ENCODE results near the gene PPP2R2D.
A peak's percentile ranks its signal among the peaks of the same experiment; 100 is the strongest.

The PPP2R2D gene

DNA sequence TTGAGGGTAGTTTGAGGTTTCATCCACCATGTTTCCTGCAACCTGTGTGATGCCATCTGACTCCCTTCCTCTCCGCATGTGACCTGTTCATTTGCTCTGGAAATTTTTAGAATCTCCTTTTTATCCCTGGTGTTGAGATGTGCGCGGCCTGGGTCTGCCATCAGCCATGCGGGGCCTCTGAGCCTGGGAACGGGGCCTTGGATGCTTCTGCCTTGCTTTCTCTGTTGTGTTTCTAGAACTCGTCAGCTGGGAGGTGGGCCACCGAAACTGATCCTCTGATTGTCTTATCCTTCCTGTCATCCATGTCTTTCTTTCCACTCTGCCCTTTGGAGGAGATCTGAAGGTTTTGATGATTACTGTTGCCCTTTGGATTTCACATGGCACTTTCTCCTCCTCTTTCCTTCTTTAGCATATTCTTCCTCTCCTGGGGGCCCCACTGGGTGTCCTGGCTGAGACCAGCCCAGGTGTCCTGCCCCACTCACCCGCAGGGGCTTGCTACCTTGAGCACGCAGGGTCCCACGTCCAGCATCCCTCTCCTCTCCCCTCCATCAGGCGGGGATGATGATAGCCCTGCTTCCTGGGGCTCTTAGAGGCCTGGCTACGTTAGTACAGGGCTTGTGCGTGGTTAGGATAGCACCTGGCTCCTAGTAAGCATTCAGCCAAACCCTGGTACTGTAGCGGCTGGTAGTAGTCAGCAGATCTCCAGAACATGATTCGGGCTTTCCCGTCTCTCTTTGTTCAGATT is 29.9 kb downstream of the PPP2R2D start:
- TF ChIP-seq ARNT (IDR thresholded peaks at IDR 0.05): no peak
- no peak for TF ChIP-seq SUZ12 (IDR thresholded peaks at IDR 0.05)
- TF ChIP-seq L3MBTL2 (conservative IDR thresholded peaks at IDR 0.05): no peak
- no peak for TF ChIP-seq ZNF384 (IDR thresholded peaks at IDR 0.05)
- TF ChIP-seq SP1 (IDR thresholded peaks at IDR 0.05): no peak
- no peak for TF ChIP-seq NFRKB (IDR thresholded peaks at IDR 0.05)
- no peak for TF ChIP-seq TARDBP (IDR thresholded peaks at IDR 0.05)
- TF ChIP-seq CTBP1 (IDR thresholded peaks at IDR 0.05; ENCODE audit: borderline replicate concordance): no peak
- no peak for TF ChIP-seq PKNOX1 (IDR thresholded peaks at IDR 0.05)
- TF ChIP-seq FOXK2 (IDR thresholded peaks at IDR 0.05): no peak
- no peak for TF ChIP-seq FOXM1 (IDR thresholded peaks at IDR 0.05; ENCODE audit: borderline replicate concordance)
- ChIA-PET POLR2A (interaction anchor here (1.7 kb wide), 1 partner anchor 30 kb away, joined by 4 read pairs; the partner anchor contains the start of gene PPP2R2D), CTCF (no interaction called here)

DNA sequence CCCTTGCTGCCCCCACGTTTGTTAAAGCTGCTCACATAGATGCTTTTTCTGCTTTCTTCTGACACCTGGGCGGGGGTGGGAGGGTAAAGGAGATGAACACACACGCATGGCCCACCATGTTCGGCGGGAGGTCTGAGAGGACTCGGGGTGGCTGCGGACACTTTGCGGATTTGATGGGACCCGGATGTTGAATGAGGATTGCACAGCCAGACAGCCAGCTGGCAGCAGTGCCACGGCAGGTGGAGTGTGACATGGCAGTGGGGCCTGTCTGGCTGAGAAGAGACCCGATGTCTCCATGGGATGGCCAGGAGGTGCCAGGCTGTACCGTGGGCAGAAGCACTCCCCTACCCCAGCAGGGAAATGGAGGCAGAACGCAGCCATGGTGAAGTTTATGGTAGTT is 31.2 kb downstream of the PPP2R2D start:
- TF ChIP-seq TARDBP (IDR thresholded peaks at IDR 0.05) (no peak), NFRKB (IDR thresholded peaks at IDR 0.05) (no peak), PKNOX1 (IDR thresholded peaks at IDR 0.05) (no peak), FOXK2 (IDR thresholded peaks at IDR 0.05) (no peak), CTBP1 (IDR thresholded peaks at IDR 0.05; ENCODE audit: borderline replicate concordance) (no peak)
- no peak for DNase-seq (ENCODE audit: extremely low spot score)
- CTCF ChIA-PET: interaction anchor here (1.6 kb wide), 1 partner anchor 11 kb away, joined by 6 read pairs; no protein-coding TSS in a partner anchor
- POLR2A ChIA-PET: interaction anchor here (1.7 kb wide), 1 partner anchor 32 kb away, joined by 4 read pairs; the partner anchor contains the start of gene PPP2R2D

More for the DNA sequence above, 29.9 kb downstream of the PPP2R2D start:
- no peak for DNase-seq (ENCODE audit: extremely low spot score)

DNA sequence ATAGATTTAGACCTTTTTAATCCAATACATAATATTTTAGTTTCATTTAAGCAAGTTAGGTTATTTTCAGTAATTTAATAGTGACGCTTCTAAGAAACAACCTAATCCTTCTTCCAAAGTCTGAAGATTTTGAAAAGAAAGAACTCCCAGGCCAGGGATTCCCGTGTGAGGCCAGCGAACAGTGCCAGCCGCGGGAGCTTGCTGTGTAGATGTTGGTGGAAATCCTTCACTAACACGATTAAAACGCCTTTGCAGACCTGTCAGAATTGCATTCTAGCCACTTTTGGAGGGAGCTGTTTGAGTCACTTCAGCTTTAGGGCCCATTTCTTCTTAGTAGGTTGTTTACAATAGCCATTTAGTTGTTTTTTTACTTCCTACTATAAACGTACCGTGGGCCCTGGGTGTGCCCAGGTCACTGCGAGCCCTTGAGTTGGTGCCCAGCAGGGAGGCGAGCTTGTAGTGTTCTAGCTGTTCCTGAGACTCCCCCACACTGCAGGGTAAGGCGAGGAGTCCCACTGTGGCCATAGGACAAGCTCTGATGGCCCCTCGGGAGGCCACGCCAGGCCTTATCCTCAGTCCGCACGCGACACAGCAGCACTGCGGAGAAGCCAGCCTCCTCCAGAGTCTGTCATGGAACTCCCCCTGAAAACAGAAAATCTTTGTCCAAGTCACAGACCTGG is 32.3 kb downstream of the PPP2R2D start:
- DNase-seq (ENCODE audit: extremely low spot score): peak; percentile 60
- ChIA-PET CTCF (interaction anchor here (0.6 to 1.6 kb wide), 4 partner anchors 10 to 1729 kb away, joined by 3 to 6 read pairs (median 3); no protein-coding TSS in a partner anchor), POLR2A (interaction anchor here (0.9 kb wide), 1 partner anchor 30 kb away, joined by 4 read pairs; no protein-coding TSS in a partner anchor)
- TF ChIP-seq TARDBP (IDR thresholded peaks at IDR 0.05) (no peak), FOXM1 (IDR thresholded peaks at IDR 0.05; ENCODE audit: borderline replicate concordance) (no peak), FOXK2 (IDR thresholded peaks at IDR 0.05) (no peak), ARNT (IDR thresholded peaks at IDR 0.05) (peak; percentile 92), HDGF (IDR thresholded peaks at IDR 0.05; ENCODE audit: borderline replicate concordance) (no peak)

GRCh38 chr10:131933696-131934086 is 32.9 kb downstream of the PPP2R2D start:
- CTCF ChIA-PET: interaction anchor here (1.2 to 1.6 kb wide), 3 partner anchors 10 to 59 kb away, joined by 3 to 6 read pairs (median 3); no protein-coding TSS in a partner anchor
- POLR2A ChIA-PET: no interaction called here

DNA sequence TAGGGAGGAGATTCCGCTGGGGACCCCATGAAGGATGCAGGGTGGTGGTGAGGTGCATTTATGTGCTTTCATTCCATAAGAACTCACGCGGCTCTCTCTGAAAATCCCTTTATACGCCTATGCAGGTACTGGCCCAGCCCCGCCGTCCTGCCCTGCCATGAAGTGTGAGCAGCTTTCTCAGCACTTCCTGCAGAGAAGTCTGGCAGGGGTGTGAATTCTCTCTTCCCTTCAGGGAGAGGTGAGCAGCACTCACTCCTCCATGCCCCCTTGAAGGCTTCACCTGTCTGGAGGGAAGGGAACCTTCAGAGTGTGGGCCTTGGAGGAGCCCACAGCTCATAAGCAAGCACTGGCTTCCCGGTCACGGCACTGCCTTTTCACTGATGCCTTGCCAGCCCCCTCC is 34.0 kb downstream of the PPP2R2D start:
- DNase-seq (ENCODE audit: extremely low spot score): no peak
- ChIA-PET CTCF (interaction anchor here (0.6 kb wide), 1 partner anchor 8 kb away, joined by 3 read pairs; no protein-coding TSS in a partner anchor), POLR2A (no interaction called here)
- TF ChIP-seq ARNT (IDR thresholded peaks at IDR 0.05): no peak
- TF ChIP-seq CTBP1 (IDR thresholded peaks at IDR 0.05; ENCODE audit: borderline replicate concordance): no peak
- TF ChIP-seq PKNOX1 (IDR thresholded peaks at IDR 0.05): no peak
- TF ChIP-seq HDGF (IDR thresholded peaks at IDR 0.05; ENCODE audit: borderline replicate concordance): no peak
- no peak for TF ChIP-seq TARDBP (IDR thresholded peaks at IDR 0.05)
- TF ChIP-seq ELF4 (IDR thresholded peaks at IDR 0.05): no peak
- no peak for TF ChIP-seq ZNF384 (IDR thresholded peaks at IDR 0.05)
- TF ChIP-seq NFRKB (IDR thresholded peaks at IDR 0.05): no peak
- no peak for TF ChIP-seq FOXM1 (IDR thresholded peaks at IDR 0.05; ENCODE audit: borderline replicate concordance)
- TF ChIP-seq SUZ12 (IDR thresholded peaks at IDR 0.05): no peak
- no peak for TF ChIP-seq SP1 (IDR thresholded peaks at IDR 0.05)
- TF ChIP-seq LEF1 (IDR thresholded peaks at IDR 0.05; ENCODE audit: borderline replicate concordance): no peak
- no peak for TF ChIP-seq FOXK2 (IDR thresholded peaks at IDR 0.05)
- no peak for TF ChIP-seq BHLHE40 (IDR thresholded peaks at IDR 0.05; ENCODE audit: borderline replicate concordance)
- no peak for TF ChIP-seq FOXA1 (IDR thresholded peaks at IDR 0.05)
- no peak for TF ChIP-seq L3MBTL2 (conservative IDR thresholded peaks at IDR 0.05)

More at GRCh38 chr10:131933696-131934086, 32.9 kb downstream of the PPP2R2D start:
- DNase-seq (ENCODE audit: extremely low spot score): peak; percentile 27
- no peak for TF ChIP-seq FOXK2 (IDR thresholded peaks at IDR 0.05)
- no peak for TF ChIP-seq ARNT (IDR thresholded peaks at IDR 0.05)
- no peak for TF ChIP-seq CTBP1 (IDR thresholded peaks at IDR 0.05; ENCODE audit: borderline replicate concordance)
- TF ChIP-seq PKNOX1 (IDR thresholded peaks at IDR 0.05): peak; percentile 61
- TF ChIP-seq ELF4 (IDR thresholded peaks at IDR 0.05): no peak
